Adrenal gland (tissue), 5 donors: ENCODE measurements around the gene GHRHR.

ENCODE experiments used
- POLR2A ChIP-seq, 2 donors: fragments of 450-650 bp; IDR thresholded peaks; one replicate each; pipeline ENCODE4 v1.6.1; 2017; ENCODE audit warnings: antibody characterized with exemption in 2 of 2, mild to moderate bottlenecking in 2 of 2, moderate library complexity in 1 of 2
- TF ChIP-seq, protein P1 (sequence below), 6 experiments: fragments of 450-650 bp in 4 of 6; fragments of 200-600 bp in 2 of 6; sonication (generic) in 1 of 6; IDR thresholded peaks; 1 replicate in 5 of 6; 2 replicates in 1 of 6; pipeline versions ENCODE4 v1.5.1 to v1.8.0; 2016 to 2021; ENCODE audit warnings: antibody characterized with exemption in 6 of 6, mild to moderate bottlenecking in 2 of 6, moderate library complexity in 1 of 6
- donor health status: DM: no; HTN: no; CAD: no.

DNA sequence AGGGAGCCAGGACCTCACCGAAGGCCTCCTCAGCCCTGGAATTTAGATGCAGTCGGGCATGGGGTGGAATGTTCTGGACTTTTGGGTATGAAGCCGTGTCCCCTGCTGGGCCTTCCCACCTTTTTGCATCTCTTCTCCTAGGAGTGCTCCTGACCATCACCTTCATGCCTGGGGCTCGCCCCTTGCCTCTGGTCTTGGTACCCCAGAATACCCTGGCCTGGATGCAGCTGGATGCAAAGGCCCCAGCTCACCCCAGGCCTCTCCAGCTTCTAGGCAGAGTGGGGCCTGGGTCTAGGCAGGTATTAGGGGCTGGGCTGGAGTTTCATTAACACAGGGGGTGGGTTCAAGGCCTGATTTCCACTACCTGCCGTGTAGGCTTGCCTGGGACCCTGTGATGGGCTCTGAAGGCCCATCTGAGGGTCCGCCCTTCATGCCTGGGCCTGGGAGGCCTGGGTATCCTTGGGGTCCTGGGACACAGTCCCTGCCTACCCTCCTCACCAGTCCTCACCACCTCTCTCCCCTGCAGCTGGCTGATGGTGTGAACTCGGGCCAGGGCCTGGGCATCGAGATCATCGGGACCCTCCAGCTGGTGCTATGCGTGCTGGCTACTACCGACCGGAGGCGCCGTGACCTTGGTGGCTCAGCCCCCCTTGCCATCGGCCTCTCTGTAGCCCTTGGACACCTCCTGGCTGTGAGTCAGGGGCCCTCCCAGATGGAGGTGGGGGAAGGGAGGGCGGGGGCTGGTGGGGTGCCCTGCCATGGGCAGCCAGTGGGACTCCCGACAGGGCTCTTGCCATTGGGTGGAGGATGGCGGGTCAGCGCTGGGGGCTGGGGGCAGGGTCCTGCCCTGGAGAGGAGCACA, 42.0 kb upstream of the GHRHR start:
- TF ChIP-seq, protein P1, sequence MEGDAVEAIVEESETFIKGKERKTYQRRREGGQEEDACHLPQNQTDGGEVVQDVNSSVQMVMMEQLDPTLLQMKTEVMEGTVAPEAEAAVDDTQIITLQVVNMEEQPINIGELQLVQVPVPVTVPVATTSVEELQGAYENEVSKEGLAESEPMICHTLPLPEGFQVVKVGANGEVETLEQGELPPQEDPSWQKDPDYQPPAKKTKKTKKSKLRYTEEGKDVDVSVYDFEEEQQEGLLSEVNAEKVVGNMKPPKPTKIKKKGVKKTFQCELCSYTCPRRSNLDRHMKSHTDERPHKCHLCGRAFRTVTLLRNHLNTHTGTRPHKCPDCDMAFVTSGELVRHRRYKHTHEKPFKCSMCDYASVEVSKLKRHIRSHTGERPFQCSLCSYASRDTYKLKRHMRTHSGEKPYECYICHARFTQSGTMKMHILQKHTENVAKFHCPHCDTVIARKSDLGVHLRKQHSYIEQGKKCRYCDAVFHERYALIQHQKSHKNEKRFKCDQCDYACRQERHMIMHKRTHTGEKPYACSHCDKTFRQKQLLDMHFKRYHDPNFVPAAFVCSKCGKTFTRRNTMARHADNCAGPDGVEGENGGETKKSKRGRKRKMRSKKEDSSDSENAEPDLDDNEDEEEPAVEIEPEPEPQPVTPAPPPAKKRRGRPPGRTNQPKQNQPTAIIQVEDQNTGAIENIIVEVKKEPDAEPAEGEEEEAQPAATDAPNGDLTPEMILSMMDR (IDR thresholded peaks at IDR 0.05), result no peak
- TF ChIP-seq POLR2A (IDR thresholded peaks at IDR 0.05), result no peak
